ENCODE data around the gene CCDC158.
A peak's percentile ranks its signal among the peaks of the same experiment; 100 is the strongest.
"Not testable (repeated sequence)": the region's sequence is repeated elsewhere in the genome, so short reads cannot be mapped to it uniquely, and the experiment has no call there.

Gene CCDC158

DNA sequence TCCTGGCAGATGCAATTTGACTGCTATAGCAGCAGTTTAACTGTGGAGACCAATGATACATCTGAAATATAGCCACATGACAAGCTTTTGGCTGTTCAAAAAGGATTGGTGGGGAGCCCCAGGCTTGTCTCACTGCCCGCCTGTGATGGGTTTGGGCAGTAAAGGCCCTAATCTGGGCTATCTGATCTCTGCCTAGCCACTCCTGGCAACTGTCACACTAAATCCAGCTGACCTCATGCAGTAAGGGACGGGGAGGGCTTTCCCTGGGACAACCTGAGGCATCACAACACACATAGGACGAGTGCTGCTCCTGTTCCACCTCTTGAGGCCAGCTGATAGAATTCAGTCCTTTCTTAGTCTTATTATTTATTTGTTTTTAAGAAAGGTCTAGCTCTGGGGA lies 56.2 kb downstream of the CCDC158 start:
- no peak for DNase-seq

- no peak for DNase-seq
Observed at GRCh38 chr4:76363556-76364290, 57.2 kb downstream of the CCDC158 start.

DNA sequence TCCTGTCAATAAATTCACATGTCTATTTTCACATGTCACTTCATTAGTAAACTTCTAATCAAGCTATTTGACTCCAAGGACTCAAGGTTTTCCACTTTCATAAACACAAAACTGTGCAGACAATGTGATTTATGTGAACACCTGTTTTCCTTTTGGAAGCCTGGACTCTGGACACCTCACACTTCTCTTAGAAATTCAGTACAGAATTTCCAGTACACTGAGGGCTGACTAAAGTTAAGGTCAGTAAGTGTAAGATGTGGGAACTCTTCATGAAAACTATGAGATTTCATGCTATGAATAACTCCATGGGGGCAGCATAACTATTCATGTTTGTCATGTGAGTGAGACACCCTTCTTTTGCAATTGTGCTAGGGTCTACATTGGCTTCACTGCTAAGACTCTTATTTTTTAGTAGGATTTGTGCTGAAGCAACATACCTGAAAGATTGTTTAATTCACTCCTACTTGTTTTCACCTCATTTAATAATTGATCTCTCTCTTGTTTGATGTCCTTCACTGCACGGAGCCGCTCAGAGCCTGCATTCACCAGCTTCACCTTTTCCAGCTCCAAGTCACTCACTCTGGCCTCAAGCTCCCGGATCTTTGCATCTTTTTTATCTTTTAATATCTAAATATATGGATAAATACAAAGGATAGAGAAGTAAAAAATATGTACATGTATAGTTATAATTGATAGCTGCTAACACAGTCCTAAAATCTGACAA lies 59.1 kb downstream of the CCDC158 start:
- no peak for DNase-seq

- not testable (repeated sequence) for DNase-seq
Observed at GRCh38 chr4:76359881-76360466, 61.0 kb downstream of the CCDC158 start.

- no peak for DNase-seq
Observed at GRCh38 chr4:76357981-76358380, 63.0 kb downstream of the CCDC158 start.

- DNase-seq: peak in 1 of 2 donors; percentile 3
Observed at GRCh38 chr4:76354517-76355473, 66.1 kb downstream of the CCDC158 start.

DNA sequence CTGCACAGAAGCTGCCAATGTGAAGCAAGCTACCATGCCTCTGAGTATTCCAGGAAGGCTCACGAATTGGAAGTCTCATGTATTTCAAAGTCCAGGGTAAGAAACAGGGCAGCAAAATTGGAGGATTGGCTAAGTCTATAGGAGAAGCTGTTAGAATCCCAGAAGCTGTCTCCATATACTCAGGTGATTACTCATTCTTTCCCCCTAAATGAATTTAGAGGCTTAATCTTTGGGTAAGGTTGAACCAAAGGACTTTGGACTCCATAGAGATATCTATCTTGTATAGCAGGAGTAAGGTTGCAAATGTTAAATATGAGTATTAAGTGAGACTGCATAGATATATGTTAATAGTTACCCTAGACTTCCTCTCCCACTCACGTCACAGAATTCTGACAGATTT lies 78.1 kb downstream of the CCDC158 start:
- DNase-seq: no peak

DNA sequence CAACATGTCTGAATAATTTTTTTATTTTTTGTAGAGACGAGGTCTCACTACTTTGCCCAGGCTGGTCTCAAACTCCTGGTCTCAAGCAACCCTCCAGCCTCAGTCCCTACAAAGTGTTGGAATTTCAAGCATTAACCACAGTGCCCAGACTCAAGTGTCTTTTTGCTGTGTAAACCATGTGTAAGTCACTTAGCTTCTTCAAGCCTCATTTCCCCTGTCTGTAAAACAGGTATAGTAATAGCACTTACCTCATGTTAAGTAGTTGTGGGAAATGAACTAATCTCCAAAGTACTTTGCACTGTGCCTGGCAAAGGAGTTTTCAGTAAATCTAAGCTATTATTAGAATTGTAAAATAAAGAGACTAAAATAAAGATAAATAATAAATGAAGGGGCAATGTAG lies 78.8 kb downstream of the CCDC158 start:
- no peak for DNase-seq

GRCh38 chr4:76341063-76341462 lies 79.9 kb downstream of the CCDC158 start:
- DNase-seq: no peak

- DNase-seq: no peak
Observed at GRCh38 chr4:76339364-76339763, 81.6 kb downstream of the CCDC158 start.

GRCh38 chr4:76334885-76335284 lies 86.1 kb downstream of the CCDC158 start:
- DNase-seq: no peak

GRCh38 chr4:76326515-76326914 lies 94.4 kb downstream of the CCDC158 start:
- DNase-seq: no peak

- DNase-seq: no peak
Observed at GRCh38 chr4:76325072-76325471, 95.9 kb downstream of the CCDC158 start.

DNA sequence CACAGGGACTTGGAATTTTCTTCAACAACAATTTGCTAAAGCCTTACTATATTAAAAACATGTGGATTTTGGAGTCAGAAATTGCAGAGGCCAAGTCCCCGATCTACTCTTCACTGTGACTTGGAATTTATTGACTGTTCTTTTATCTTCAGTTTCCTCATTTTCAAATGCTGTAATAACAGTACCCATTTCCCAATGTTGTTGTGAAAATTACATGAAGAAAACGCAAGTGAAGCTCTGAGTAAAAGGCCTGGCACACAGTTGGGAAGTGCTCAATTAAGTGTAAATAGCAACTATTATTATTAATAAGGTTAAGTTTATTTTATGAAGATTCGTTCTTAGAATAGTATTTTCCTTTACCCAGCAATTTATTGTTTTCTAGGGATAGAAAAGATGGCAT lies 98.7 kb downstream of the CCDC158 start:
- no peak for DNase-seq

GRCh38 chr4:76316131-76316530 lies 104.8 kb downstream of the CCDC158 start:
- DNase-seq: no peak

DNA sequence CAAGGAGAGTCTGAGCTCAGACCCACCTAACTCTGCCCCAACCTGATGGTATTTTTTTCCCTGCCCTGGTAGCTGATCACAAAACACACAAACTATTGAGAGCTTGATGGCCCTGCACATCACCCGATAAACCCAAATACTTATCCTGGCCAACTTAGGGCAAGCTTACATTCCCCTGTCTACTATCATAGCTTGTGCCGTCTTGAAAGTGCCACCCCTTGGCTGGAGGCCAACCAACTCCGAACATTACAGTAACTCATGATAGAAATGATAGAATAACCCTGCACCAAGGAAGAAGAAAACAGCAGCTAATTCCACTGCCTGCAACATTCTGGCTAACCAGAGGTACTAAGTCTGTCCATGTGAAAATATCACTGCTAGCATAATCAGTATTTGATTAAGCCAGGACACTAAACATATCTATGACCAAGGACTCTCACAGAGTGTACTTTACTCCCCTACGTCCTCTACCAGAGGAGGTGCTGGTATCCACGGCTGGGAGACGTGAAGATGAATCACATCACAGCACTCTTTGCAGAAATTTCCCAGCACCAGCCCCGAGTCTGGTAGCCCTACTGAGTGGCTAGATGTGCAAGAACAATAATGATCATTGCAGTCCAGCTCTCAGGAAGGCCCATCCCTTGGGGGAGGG lies 105.5 kb downstream of the CCDC158 start:
- no peak for DNase-seq

- no peak for DNase-seq
Observed at GRCh38 chr4:76313547-76313946, 107.4 kb downstream of the CCDC158 start.

DNA sequence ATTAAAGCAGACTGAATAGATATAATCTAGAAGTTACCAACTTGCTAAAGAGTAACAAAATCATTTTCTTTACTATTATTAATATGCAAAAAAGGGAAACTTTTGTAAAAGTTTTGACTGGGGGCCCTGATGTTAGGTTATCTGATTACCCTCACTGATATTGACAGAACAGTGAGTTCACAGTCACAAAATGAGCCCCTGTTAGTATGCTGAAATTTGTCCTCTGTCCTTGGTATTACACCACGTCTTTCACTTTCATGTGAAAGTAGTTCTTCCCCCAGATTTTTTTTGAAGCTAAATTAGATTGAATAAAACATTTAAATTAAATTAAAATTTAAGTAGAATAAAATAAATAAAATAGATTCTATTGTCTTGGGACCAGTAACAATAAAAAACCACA lies 108.5 kb downstream of the CCDC158 start:
- DNase-seq: no peak

DNA sequence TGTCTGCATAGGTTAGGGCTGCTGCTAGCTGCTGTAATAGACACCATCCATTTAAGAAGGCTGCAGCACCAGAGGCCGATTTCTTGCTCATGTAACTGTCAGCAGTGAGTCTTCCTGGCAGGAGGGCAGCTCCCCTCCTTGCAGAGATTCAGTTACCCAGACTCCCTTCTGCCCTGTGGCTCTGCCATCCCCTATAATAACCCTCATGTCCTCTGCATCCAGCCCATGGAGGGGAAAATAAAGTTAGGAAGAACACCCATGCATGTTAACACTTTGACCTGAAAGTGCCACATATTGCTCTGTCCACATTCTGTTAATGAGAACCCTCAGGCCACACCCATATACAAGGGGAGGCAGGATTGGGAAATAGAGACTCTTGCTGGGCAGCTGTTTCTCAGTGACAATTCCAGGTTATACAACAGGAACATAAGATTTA lies 109.0 kb downstream of the CCDC158 start:
- no peak for DNase-seq

- no peak for DNase-seq
Observed at GRCh38 chr4:76310683-76311082, 110.3 kb downstream of the CCDC158 start.

DNA sequence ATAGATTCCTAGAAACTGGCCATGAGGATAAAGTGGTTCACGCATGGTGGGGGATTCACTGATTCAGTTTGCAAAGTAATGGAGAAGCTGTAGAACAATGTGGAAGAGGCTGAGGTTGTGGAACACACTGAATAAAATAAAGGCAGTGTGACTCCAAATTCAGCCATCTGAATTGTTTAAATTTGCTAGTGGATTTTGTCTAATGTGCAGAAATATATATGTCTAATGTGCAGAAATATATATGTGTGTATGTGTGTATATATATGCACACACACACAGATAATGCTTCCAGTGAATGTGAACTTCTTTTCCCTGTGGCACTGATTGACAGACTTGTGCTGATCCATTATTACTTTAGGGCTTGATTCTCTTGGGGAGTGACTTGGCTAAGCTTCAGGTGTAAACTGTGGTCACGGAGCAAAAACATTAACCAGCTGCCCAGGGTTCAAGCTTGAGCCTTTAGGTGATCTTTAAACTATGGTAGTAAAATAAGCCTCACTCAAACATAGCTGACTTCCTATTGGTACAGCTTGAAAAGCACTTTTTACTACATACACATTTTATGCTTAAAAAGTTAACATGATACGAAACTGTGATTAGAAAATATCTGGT lies 110.9 kb downstream of the CCDC158 start:
- no peak for DNase-seq

- DNase-seq: no peak
Observed at GRCh38 chr4:76308548-76308947, 112.4 kb downstream of the CCDC158 start.

Data from activated CD4-positive, alpha-beta T cell treated with anti-CD3 and anti-CD28 coated beads for 4 hours (primary cell).